Measurements from ENCODE around the gene HOXD12.

- TF ChIP-seq CTCF (conservative IDR thresholded peaks at IDR 0.05) (no peak), EZH2 (IDR thresholded peaks at IDR 0.05; ENCODE audit: low read depth) (no peak)
Measured at GRCh38 chr2:176127774-176128072, 28.1 kb downstream of the HOXD12 start.
